Activated CD8-positive, alpha-beta memory T cell treated with anti-CD3 and anti-CD28 coated beads for 1 hour (primary cell): ENCODE measurements around the gene KCNQ1.

Experiments
- DNase-seq, 2 donors: peaks; one replicate each; pipeline ENCODE4 v3.0.0-alpha.2; 2020; ENCODE audit warnings: low read depth in 1 of 2; ENCODE audit errors: extremely low read depth in 1 of 2

Gene KCNQ1

DNA sequence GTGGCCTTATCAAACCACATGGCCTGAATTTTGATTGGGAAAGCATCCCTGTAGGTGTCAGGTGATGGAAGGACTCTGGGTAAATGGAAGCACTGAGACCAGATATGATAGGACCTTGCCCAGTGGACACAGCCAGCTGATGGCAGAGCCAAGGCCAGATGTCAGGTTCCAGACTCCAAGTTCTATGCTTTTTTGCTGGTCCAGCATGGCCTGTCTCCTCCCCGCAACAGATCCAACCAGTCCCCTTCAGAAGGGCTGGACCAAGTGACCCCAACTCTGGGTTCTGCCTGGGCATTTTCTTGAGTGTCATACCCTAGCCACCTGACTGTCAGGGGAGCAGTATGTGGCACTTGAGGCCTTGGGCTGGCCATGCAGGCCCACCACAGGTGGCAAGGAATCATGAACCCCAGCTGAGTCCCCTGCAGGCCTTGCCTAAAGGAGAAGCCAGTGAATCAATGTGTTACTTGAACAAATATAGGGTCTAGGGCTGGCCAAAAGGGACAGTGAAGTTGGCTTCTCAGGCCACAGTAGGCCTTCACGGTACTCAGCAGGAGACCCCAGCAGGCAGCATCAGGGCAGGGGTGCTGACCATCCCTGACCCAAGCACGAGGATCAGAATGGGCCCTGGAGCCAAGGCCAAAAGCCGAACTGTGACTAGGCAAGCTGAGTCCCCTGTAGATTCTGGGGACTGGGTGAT lies 227.9 kb downstream of the KCNQ1 start:
- DNase-seq: no peak

DNA sequence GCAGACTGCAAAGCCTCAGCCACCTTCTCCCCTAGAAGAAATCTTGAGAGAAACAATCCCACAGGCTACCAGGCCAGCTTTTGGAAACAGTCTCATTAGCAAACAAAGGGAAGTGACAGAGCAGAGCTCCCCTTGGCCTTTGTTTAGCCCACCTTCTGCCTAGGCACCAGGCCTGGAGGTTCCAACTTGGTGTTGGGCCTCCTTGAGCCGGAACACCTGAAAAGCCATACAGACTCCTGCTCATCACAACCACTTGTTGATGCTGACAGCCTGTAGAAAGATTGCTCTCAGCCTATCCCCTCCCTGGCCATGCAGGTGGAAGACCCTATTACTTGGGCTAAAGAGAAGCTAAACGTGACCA lies 228.4 kb downstream of the KCNQ1 start:
- DNase-seq: no peak

DNA sequence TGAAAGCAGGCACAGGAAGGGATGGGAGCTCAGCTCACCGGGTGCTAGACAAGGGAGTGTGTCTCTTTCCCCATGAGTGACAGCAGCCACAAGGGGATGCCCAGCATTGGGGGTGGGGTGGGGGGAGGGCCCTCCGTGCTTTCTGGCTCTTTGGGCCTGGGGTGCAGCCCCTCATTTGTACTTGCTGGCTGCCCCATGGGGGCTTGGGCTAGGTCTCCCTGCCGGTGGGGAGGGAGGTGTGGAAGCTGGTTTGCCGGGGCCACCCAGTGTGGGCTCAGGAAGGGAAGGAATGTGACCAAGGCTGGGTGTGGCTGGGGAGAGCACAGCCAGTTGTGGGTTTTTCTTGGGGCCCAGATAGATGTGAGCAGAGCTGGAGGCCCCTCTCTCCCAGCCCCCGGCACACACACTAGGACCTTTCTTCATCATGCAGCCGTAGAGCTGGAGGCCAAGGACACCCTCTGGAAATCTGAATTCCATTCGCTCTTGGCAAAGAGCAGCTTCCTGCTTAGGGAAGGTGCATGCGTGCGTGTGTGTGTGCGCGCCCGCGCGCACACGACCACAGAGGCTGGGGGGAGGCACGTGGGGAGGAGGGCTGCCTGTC lies 229.2 kb downstream of the KCNQ1 start:
- no peak for DNase-seq

DNA sequence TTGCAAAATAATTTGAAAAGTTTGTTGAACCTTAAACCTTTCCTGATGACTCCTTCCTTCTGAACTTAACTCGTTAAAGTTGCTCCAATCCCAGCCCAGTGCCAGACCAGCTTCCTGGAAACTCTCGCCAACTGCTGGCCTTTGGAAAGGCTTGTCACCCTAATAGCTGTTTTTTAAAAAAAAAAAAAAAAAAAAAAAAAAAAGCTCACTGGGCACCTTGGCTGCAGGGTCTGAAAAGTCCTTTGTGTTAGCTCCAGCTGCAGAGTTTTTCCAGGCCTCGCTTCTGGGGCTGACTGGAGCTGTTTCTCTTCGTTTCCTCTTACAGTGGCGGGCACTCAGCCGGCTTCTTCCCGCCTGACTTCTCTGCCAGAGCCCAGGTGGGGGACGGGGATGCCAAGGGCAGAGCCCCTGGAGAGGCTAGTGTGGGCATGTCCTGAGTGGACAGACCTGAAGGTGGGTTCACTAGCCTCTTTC lies 229.9 kb downstream of the KCNQ1 start:
- no peak for DNase-seq

DNA sequence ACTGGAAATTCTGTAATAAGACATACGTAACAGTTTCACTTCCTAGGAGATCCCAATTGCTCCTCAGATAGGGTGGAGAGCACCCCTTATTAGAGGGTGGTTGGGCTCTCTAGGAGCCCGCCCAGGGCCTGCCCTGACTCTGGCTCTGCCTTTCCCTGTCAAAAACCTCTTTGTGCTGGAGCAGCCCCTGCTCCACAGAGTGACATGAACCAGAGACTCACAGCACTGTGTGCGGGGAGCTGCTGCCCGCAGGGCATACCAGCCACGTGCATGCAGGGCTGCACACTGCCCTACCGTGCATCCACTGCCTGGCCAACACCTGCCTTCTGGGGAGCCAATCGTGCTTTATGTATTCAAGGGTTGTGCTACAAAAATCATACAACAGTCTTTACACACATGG lies 230.7 kb downstream of the KCNQ1 start:
- no peak for DNase-seq

DNA sequence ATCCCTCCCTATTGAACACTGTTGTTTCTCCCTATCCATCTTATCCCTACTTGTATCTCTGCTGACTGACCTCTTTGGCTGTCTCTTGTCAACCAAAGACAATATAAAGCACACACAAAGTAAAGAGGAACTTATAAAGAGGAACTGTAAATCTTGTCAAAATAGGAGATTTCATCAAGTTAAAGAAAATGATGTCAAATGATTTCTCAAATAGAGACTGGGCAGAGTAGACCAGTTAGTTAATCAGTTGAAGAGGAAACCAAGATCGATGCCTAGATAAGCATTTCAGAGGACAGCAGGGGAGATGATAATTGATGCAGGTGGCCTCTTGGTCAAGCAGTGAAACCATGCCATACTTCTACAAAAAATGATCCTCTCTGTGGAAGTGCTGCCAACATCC lies 232.3 kb downstream of the KCNQ1 start:
- DNase-seq: no peak

DNA sequence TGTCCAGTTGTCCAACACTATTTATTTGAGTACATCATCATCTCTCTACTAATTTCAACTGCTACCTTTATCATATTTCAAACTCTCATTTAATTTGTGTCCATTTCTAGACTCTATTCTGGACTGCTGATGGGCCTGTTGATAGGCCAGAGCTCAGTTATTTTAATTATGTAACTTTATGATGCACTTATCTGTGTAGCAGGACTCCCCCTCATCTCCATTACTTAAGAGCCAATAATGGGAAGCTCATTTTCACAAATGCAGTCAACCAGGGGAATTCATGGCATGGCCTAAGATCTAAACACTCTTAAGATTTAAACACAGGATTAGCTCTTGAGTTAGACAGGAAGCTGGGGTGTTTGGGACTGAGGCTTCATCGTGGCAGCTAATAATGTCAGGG lies 233.6 kb downstream of the KCNQ1 start:
- DNase-seq: no peak

DNA sequence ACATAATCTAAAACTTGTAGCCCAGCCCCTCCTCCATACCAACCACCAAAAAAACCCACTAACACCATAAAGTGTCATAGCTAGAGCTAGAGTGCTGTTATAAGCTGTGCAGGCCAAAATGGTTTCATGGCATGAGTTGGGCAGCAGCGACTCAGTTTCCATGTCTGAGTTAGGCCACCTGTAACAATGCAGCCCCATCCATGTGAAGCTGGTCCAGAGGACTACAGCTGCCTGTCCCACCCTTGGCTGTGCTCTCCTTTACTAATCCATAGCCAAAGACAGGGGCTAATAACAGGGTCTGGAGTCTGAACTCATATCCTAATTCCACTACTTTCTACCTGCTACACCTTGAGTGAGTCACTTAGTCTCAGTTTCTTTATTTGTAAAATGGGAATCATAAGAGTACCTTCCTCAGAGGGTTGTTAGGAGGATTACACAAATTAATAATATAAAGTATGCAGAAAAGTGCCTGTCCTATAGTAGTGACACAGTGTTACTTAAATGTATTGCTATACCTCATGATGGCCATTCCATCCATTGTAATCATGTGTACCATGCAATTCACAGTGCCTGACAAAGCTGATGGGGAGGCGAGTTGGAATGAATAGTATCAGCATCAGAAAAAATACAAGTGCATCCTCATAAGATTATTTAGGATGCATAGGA lies 234.3 kb downstream of the KCNQ1 start:
- no peak for DNase-seq

DNA sequence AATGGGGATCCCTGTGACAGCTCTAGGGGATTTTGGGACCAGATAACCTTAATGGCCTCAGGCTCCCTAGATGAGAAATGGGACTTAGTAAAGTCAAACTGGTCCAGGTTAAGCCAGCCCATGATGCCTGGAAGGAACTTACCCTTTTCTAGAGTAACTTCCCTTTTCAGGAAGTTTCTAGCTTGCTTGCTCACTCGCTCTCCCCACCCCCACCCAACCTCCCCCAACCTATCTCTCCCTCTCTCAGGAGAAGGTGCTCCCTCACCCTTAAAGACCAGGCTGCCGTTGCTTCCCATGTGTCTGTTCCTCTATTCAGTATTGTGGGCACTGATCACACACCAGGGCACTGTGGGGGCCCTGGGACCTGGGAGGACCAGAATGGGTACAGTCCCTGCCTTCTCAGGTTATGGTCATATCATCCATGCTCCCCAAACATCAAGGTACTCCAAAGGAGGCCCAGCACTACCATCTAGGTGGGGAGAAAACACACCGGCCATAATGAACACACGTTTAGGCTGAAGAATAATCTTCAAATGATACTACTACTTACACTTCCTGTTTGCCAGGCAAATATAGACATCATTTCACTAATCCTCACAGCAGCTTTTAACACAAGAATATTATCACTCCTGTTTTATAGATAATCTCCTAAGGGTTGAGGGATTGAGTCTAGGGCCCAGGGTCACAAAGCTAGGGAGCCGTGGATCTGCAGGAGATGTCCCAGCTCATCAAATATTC lies 236.8 kb downstream of the KCNQ1 start:
- DNase-seq: no peak

DNA sequence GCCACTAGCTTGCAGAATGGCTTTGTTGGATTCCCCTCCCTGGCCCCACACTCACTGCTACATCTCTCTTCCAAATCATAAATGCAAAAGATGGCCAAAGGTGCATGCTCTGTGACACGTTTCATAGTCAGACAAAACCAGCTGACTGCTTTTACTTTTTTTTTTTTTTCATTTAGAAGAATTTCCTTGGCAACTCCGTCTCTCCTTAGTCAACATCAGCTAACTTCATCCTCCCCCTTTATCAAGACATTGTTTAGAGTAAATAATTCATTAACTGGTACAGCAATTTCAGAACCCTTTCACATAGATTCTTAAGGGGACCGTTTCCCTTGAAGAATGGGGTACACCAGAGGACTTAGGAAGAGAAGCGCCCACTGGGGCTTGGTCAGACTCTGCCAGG lies 239.0 kb downstream of the KCNQ1 start:
- DNase-seq: no peak

DNA sequence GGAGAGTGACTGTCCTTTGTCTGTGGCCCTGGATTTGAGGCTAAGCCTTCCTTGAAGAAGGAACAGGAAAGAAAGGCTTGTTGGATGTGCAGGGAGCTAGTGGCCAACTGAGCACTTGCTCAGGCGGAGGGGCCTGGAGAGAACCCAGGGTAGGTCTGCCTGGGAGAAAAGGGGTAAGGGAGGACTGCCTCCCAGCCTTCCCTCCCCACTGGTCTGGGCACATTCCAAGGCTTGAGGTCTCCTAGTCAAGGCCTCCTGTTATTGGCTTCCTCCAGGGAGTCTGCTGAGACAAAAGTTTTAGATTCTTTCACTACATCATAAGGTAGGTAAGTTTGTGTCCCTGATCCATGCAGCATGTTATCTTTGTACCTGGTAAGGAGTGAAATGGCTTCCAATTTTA lies 239.8 kb downstream of the KCNQ1 start:
- no peak for DNase-seq

DNA sequence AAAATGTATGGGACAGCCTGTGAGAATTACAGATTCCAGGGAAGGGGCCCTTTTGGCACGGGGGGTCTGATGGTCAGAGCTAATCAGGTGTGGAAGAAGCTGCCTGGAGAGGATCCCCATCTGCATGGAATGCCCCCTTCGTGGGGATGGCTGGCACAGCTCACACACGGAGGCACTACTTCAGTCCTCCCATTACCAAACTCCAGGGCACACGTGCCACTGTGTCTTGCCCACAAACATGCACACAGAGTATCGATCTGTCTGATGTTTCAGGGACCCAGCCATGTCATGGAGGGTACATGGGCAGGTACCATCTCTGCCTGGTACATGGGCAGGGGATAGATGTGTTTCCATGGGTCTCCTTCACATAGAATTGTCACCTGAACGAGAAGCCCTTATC lies 240.2 kb downstream of the KCNQ1 start:
- DNase-seq: no peak

DNA sequence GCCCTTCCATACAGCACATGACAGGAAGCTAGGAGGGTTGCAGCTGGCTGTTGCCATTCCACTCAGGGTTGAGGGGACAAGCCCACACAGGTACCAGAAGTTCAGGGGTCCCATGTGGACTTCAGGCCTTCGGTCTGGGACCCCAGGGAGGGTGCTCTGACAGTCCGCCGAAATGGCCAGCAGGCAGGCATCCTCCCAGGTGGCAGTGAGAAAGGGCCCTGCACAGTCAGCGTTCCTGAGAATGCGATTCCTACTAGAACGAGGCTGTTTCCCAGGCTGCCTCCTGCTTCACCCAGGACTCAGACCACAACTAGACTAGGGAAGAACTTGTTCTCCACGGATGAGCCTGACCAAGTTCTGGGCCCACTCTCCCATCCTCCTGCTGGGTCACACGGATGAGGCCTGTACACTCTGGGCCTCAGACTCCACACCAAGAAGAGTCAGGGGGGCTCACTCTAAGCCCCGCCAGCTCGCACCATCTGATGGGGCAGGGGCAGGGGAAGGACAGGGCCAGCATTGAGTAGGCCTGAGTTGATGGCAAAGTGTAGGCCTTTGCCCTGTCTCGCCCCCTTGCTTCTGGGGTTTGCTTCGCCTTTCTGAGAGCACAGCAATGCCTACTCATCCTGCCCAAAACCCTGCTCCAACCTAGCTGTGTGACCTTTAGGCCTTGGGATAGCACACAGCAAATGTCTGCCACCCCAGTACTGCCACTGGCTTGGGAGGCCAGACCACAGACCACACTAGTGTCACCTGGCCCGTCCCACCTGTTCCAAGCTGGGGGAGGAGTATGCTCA lies 241.0 kb downstream of the KCNQ1 start:
- no peak for DNase-seq

DNA sequence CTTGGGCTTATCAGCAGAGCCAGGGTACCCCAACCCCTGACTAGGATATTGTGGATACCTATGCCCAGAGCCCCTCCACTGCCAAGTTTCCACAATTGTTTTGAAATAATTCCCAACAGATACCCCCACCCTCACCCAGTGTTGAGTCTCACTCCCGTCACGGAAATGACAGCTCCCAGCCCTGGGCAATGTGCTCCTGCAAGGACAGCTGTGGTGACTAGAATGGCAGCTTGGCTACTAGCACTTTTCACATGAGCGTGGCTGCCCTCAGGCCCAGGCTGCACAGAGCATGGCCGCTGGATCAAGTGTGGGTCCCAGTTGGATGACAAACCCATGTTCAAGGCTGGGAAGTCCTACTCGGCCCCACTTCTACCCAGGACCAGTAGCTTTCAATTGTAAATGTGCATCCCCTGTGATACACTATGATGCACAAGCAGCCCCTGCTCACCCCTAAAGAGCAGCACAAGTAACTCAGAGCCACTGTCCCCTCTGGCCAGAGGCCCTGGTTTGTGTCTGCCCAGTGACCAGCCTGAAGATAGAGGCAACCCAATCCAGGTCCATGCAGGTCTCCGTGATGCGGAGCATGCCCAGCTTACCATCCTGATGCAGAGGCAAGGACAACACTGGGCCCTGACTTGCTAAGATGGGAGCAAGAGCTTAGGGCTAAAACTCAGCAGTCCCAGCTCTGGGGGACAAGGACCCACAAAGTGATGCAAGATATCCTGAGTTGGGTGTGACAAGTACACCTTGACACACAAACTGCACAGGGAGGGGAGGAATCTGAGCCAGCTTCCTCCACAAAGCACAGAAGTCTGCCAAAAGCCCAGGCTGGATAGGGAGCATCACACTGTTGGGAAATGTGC lies 241.8 kb downstream of the KCNQ1 start:
- no peak for DNase-seq

DNA sequence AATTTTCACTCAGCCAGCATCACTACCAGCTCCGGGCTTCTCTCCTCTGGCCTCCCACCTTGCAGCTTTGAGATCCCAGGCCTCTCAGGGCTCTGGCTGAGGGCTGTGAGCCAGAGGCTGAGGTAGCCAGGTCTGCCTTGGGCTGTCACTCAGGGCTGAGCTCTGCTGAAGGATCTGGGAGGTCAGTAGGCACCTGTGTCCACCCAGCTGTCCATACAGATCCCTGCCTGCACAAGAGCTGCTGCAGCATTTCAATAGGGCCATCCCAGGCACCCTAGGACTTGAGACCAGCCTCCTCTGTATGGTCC lies 242.4 kb downstream of the KCNQ1 start:
- DNase-seq: no peak

DNA sequence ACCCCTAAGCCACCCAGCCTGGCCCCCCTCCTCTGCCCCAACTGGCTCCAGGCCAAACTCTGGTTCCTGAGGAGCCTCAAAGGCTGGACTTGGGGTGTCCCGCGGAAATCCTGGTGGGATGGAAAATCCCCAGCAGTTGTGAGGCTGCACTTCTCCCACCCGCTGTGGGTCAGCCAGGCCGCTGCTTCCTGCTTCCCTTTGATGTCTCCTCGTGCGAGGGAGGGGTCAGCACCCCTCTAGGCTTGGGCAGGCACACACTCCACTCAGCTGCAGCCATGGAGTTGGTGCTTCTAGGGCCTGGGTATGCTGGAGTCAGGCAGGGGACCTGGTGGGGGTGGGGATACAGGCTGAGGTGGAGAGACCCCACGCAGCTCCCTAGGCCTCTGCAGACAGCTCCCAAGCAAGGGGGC lies 243.0 kb downstream of the KCNQ1 start:
- DNase-seq: no peak

DNA sequence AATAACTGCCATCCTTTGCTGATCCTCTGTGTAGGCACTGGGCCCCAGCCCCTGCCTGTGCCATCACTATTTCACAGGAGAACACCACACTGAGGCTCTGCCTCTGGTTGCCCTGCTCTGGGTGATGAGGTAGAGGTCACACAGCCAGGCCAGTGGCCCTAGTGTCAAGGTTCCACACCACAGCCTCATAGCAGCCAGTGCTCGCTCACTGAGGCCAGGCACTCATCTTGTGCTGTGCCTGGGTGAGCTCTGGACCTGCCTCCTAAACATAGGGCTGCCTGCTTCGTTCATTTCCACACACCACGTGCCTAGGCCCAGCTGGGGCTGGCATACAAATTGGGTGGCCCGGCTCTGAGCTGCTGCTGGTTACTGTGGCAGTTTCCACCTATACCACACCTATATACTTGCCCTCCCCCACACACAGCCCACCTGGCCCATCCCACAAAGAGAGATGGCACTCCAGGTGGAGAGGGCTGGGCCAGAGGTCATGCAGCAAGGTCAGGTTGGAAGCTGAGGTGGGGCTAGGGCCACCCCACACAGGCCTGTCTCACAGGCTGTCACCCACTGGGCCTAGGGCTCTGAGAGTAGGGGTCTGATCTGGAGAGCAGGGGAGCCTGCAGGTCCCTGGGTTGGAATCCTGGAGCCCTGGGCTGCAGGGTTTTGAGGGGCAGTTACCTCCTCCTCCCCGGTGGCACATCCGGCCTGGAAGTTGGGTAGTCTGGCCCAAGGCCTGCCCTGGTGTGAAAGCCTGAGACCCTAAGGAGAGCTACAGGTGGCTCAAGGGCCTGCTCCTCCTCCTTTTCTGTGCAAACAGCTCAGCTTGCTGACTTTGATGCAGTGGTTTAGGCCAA lies 243.8 kb downstream of the KCNQ1 start:
- DNase-seq: no peak

DNA sequence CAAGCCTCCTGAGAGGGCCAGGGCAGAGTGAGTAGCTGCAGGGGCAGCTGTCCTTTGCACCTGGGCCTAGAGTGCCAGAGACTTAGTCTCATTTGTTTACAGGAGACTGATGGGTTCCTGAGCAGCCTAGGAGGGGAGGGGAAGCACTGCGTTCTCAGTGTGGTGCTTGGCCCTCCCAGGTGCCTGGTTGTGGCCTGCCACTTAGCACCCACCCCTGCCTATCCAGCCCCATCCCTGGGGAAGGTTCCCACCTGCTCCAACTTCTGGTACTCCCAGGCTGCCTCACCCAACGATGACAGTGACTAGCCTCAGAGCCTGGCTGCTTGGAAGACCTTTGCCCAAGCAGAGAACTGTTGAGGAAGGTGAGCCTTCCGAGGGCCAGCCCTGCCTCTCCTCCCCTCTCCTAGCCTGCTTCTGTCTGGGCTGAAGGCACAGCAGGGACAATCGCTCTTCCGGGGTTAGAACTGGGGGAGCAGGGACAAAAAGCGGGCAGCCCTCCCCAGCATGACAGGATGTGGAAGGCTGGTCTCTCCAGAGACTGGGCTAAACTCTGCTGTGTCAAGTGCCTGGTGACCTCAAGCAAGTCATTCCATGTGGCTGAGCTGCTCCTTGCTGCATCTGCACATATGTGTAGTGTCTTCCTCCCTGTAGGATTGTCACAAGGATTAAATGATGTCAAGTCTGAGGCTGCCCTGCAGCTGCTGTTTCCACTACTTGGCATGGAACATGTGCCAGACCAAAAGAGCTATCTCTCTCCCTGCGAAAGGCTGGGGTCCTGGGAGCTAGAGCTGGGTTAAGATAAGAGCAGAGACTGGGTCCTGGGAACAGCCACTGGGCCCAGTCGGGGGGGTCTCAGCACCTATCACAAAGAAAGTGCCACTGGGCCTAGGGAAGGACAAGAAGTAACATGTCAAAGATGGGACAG lies 245.1 kb downstream of the KCNQ1 start:
- DNase-seq: no peak
